Epithelial cell of proximal tubule (primary cell): ENCODE results near the gene GDPD5. TPM values are rescaled to one million over a fixed set of nuclear protein-coding genes. Genes with fewer than 3 reads are reported as not detected.

Experiments used
- DNase-seq: peaks from one replicate; pipeline ENCODE4 v3.0.0-alpha.2; 2011; ENCODE audit warnings: low read depth
- H3K4me3 ChIP-seq: 2 replicates; pipeline ENCODE4 v1.5.1; 2011; ENCODE audit warnings: low read depth, mild to moderate bottlenecking, low read length
- CTCF ChIP-seq: conservative IDR thresholded peaks from 2 replicates; pipeline ENCODE4 v1.5.1; 2012; ENCODE audit warnings: low read depth, mild to moderate bottlenecking, low read length
- total RNA-seq: library from RNA; depleted of rRNA; stranded (reverse); fragments of >200 nt; gene quantifications from 2 replicates; pipeline ENCODE4 v1.2.3, GENCODE V29; 2015

The GDPD5 gene
- total RNA-seq, 1 donor from 2014 or later, result 17.4 TPM

DNA sequence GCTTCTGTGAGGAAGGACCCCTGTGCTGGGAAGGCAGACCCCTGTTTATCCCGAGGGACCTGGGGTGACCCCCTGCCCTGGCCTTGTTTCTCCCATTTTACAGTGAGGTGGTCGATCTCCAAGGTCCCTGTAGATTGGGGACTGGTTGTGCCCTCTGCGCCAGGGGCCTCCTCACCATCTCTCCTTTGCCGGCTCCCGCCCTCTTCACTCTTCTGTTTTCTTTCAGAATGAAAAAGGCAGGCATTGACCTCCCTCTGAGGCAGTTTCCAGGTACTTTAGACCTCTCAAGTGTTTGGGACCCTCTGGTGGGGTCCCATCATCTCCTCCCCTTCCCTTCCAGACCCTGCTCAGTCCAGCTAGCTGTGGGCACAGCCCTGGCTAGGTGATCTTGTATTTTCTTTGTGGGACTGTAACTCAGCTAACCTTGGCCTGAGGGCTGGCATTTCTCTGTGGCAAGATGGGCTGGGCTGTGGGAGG, 37.8 kb upstream of the GDPD5 start:
- no peak for TF ChIP-seq CTCF
- peak overlapping the region; percentile 86 for H3K4me3 ChIP-seq
- no peak for DNase-seq

DNA sequence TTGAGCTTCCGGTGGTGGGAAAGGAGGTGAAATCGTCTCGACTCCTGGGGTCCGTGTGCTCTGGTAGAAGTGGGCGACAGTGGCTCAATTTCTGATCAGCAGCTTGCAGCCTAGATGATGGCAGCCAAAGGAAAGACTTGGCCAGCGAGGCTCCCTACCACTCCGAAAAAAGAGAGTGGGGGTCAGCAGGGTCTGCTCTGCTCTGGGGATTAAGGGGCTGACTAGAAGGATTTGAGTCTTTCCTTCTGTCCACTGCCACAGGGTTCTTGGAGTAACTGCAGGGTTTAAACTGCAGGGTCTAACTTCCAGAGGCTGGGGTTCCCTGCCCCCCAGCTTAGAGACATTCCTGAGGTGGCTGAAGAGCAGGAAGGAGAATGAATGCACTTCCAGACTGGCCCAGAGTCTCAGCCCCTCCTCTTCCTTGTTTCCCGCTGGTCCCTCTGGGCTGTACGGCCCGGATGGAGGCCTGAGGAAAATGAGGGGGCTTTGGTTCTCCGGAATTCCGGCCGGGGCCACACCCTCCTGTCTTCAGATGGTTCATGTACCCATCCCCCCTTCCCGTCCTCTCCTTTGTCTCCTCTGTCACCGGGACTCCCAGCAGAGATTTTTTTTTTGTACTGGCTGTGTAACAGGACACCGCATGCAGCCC, 37.2 kb upstream of the GDPD5 start:
- no peak for DNase-seq
- H3K4me3 ChIP-seq, result peak overlapping the region; percentile 86
- no peak for TF ChIP-seq CTCF

GRCh38 chr11:75562048-75562835, 36.5 kb upstream of the GDPD5 start, which contains the start of gene SERPINH1:
SERPINH1 (plus strand) TSS chr11:75562253; CDS start chr11:75566350, 4,097 bp downstream.
- DNase-seq, result no peak
- TF ChIP-seq CTCF, result no peak
- peak within 1 kb of the TSS; percentile 86 for H3K4me3 ChIP-seq

DNA sequence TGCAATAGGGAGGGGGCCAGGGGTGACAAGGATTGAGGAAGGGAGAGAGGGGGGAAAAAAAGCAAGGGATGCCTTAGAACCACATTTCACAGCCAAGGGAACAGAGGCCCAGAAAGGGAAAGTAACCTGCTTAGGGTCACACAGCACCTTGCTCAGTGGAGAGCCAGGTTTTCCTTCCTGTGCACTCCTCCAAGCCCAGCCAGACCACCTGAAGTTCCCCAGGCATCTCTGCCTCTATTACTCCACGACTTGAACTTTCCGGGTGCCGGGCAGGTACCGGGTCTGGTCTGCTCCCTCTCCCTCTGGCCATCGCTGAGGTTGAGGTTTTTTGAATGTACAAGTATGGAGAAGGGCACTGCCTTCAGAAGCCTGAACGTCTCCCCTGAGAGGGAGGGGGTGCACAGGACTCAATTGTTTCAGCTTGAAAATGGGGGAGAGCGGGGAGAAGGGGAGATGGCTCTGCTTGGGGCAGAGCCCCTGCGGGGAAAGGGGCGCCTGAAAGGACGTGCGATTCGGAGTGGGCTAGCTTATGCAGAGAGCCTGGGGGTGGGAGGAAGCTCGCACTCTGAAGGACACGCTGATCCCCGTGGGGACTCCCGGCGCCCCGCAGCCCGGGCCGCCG, 35.8 kb upstream of the GDPD5 start:
- peak overlapping the region; percentile 86 for H3K4me3 ChIP-seq
- DNase-seq, result no peak
- no peak for TF ChIP-seq CTCF

GRCh38 chr11:75560644-75561043, 34.9 kb upstream of the GDPD5 start:
- TF ChIP-seq CTCF, result no peak
- DNase-seq, result no peak
- no peak overlapping the region for H3K4me3 ChIP-seq

DNA sequence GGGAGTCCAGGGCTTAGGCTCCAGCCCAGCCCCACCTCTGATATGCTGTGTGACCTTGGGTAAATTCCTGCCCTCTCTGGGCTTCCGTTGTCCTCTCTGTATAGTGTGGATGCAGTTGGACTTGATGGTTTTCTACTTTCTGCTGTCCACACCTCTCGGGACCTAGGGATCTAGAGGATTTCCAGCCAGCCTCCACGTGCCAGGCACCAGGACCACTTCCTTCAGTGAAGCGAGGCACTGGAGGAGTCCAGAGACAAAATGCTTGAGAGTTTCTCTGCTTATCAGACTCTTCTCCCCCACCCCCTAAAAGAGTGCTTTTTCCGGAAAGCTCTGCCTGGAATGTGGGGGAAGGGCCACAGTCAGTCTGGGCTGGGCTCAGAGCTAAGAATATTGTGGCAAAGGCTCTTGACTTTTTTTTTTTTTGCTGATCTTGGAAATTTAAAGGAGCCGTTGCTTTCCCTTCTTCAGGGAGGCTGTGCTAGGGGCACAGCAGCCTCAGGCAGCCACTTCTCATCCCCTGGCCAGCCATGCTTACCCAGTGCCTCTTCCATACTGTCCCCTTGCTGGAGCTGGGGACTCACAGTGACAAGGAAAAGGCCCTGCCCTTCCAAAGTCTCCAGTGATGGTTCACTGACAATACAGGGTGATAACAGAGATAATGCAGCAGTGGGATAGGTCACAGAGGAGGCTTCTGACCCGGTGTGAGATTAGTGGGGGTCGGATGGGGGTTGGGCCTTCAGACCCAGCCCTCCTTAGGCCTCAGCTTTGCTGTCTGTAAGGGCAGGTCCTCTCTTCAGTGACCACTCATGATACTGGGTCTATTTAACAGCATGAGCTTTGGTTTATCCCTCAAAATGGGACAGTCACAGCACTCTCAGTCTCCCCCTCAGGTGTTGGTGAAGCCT, 33.5 kb upstream of the GDPD5 start:
- TF ChIP-seq CTCF, result no peak
- DNase-seq, result no peak
- H3K4me3 ChIP-seq, result no peak overlapping the region
